ENCODE data around the gene FAM222B.

DNA sequence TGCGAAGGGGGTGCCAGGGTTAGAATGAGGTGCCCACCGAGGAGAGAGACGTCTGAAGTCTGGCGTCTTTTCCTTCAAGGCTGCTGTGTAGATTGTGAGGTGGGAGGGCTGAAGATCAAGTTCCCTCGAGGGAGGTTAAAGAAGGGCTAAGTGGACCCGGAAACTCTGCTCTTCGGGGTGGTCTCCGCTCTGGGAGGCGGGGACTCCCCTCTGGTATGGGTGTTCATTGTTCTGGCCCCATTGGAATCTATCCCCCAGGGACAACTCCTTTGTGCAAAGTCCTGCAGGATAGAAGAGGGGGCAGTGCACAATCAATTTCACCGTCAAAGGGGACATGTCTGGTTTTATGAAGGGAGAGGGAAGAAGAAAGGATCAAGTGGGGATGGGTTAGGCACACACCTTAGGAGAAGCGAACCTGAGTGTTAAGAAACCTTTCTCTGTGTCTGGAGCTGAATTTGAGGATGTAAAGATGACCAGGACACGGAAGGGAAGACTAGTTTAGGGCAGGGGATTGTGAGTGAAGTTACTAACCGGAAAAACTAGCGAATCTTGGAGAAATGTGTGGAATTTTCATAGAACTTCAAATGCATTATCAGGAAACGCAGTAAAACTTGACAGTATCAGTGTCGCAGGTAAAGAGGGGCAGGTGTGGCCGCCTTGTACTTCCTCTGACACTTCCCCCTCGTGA, 124.1 kb downstream of the FAM222B start:
- TF ChIP-seq MAX (IDR thresholded peaks at IDR 0.05) = no peak
- TF ChIP-seq, protein P1, sequence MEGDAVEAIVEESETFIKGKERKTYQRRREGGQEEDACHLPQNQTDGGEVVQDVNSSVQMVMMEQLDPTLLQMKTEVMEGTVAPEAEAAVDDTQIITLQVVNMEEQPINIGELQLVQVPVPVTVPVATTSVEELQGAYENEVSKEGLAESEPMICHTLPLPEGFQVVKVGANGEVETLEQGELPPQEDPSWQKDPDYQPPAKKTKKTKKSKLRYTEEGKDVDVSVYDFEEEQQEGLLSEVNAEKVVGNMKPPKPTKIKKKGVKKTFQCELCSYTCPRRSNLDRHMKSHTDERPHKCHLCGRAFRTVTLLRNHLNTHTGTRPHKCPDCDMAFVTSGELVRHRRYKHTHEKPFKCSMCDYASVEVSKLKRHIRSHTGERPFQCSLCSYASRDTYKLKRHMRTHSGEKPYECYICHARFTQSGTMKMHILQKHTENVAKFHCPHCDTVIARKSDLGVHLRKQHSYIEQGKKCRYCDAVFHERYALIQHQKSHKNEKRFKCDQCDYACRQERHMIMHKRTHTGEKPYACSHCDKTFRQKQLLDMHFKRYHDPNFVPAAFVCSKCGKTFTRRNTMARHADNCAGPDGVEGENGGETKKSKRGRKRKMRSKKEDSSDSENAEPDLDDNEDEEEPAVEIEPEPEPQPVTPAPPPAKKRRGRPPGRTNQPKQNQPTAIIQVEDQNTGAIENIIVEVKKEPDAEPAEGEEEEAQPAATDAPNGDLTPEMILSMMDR (IDR thresholded peaks at IDR 0.05) = no peak
- TF ChIP-seq HMGXB4 (CRISPR knock-in tag; IDR thresholded peaks at IDR 0.05; ENCODE audit: borderline replicate concordance) = no peak
- TF ChIP-seq, protein P2, sequence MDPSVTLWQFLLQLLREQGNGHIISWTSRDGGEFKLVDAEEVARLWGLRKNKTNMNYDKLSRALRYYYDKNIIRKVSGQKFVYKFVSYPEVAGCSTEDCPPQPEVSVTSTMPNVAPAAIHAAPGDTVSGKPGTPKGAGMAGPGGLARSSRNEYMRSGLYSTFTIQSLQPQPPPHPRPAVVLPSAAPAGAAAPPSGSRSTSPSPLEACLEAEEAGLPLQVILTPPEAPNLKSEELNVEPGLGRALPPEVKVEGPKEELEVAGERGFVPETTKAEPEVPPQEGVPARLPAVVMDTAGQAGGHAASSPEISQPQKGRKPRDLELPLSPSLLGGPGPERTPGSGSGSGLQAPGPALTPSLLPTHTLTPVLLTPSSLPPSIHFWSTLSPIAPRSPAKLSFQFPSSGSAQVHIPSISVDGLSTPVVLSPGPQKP (IDR thresholded peaks at IDR 0.05; ENCODE audit: low read depth, low read length) = no peak

All from A549 (cell line).